Thyroid gland (tissue), 4 donors: ENCODE results near the gene C6orf141. TPM values are rescaled to one million over a fixed set of nuclear protein-coding genes. Genes with fewer than 3 reads are reported as not detected.

Source experiments
- DNase-seq, 2 donors: peaks; one replicate each; pipeline ENCODE4 v3.0.0-alpha.2; 2019
- H3K27ac ChIP-seq, 3 donors: fragments of 200-600 bp; sonication (generic); 1 replicate in 2 of 3; 2 replicates in 1 of 3; pipeline ENCODE4 v1.5.1; 2016 to 2019; ENCODE audit warnings: mild to moderate bottlenecking in 1 of 3, moderate library complexity in 1 of 3
- H3K27me3 ChIP-seq: fragments of 200-600 bp; sonication (generic); one replicate; pipeline ENCODE4 v1.5.1; 2019
- H3K36me3 ChIP-seq, 2 donors: fragments of 200-600 bp; sonication (generic); one replicate each; pipeline ENCODE4 v1.5.1; 2016 to 2019
- H3K4me1 ChIP-seq, 2 donors: fragments of 200-600 bp; sonication (generic); one replicate each; pipeline ENCODE4 v1.5.1; 2017 to 2019
- H3K4me3 ChIP-seq, 3 donors: fragments of 200-600 bp; sonication (generic); replicated peaks in 1 of 3; 1 replicate in 2 of 3; 2 replicates in 1 of 3; pipeline ENCODE4 v1.5.1; 2016; ENCODE audit warnings: mild to moderate bottlenecking in 1 of 3
- H3K9me3 ChIP-seq: fragments of 200-600 bp; sonication (generic); one replicate; pipeline ENCODE4 v1.5.1; 2017
- CTCF ChIP-seq, 6 experiments: fragments of 200-600 bp in 3 of 6; fragments of 450-650 bp in 3 of 6; sonication (generic) in 3 of 6; IDR thresholded peaks; one replicate each; pipeline ENCODE4 v1.5.1; 2016 to 2019; ENCODE audit warnings: antibody characterized with exemption in 6 of 6, mild to moderate bottlenecking in 2 of 6, inconsistent platforms in 1 of 6, moderate library complexity in 1 of 6
- POLR2A ChIP-seq, 2 donors: fragments of 450-650 bp; IDR thresholded peaks; one replicate each; pipeline ENCODE4 v1.6.1; 2017; ENCODE audit warnings: antibody characterized with exemption in 2 of 2, mild to moderate bottlenecking in 2 of 2, moderate library complexity in 1 of 2
- WGBS, 2 donors: methylation state at CpG; one replicate each; pipeline ENCODE4 v1.1.5; 2017; 5-methylcytosine and 5-hydroxymethylcytosine counted together
- intact Hi-C: fragments of 100-400 bp; cut with DNase I; formaldehyde crosslinking; loops from one replicate; pipeline ENCODE4 v1.15.1; 2023
- total RNA-seq, 4 donors: library from RNA; depleted of rRNA; stranded (reverse); fragments of >200 nt; gene quantifications; one replicate each; pipeline ENCODE4 v1.2.3, GENCODE V29; 2016

C6orf141 gene
- total RNA-seq, 4 donors from 2014 or later: 7.4 to 19.8 (median 11.3) TPM

GRCh38 chr6:49535795-49536194 lies 14.7 kb upstream of the C6orf141 start:
- no peak for DNase-seq
- H3K9me3 ChIP-seq: no peaks in the 10 kb centered on the region
- H3K27me3 ChIP-seq: no peaks in the 10 kb centered on the region
- no peaks in the 10 kb centered on the region for H3K4me1 ChIP-seq
- intact Hi-C loops: loop anchor here (10.0 kb wide), 2 partner anchors 79 to 319 kb away; no protein-coding TSS in a partner anchor
- no peak overlapping the region for H3K4me3 ChIP-seq
- no peak overlapping the region for H3K27ac ChIP-seq
- no peak for TF ChIP-seq POLR2A (IDR thresholded peaks at IDR 0.05)
- TF ChIP-seq CTCF (IDR thresholded peaks at IDR 0.05): no peak
- H3K36me3 ChIP-seq: no peaks in the 10 kb centered on the region
- WGBS, 2 donors: 82 to 89% methylated on average over 5 of the region's 5 CpGs

GRCh38 chr6:49539102-49539501 lies 11.4 kb upstream of the C6orf141 start:
- Histone ChIP-seq H3K9me3 (no peaks in the 10 kb centered on the region), H3K27ac (no peak overlapping the region), H3K36me3 (no peaks in the 10 kb centered on the region), H3K4me1 (no peaks in the 10 kb centered on the region), H3K4me3 (no peak overlapping the region), H3K27me3 (no peaks in the 10 kb centered on the region)
- no peak for DNase-seq
- intact Hi-C loops: loop anchor here (10.0 kb wide), 2 partner anchors 76 to 316 kb away; no protein-coding TSS in a partner anchor
- TF ChIP-seq POLR2A (IDR thresholded peaks at IDR 0.05) (no peak), CTCF (IDR thresholded peaks at IDR 0.05) (no peak)
- 92 to 99% methylated on average over 3 of the region's 3 CpGs for WGBS, 2 donors

DNA sequence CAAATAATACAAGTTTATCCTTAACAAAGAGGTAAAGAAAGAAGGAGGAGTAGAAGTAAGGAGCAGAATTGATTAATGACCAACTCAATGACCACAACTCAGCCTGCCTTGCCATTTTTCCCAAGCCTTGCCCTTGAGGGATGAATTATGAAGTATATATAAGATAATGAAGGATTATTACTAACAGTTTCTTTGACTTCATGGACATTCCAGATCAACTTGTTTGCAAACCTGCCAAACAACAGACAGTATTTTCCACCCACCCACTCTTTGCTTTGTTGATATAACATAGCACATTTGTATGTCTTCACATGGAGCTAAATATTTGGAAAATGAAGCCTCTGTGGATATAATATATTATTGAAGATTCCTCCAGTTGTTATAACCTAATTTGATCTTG lies 9.9 kb upstream of the C6orf141 start:
- no peak for DNase-seq
- no peak for TF ChIP-seq CTCF (IDR thresholded peaks at IDR 0.05)
- TF ChIP-seq POLR2A (IDR thresholded peaks at IDR 0.05): no peak

DNA sequence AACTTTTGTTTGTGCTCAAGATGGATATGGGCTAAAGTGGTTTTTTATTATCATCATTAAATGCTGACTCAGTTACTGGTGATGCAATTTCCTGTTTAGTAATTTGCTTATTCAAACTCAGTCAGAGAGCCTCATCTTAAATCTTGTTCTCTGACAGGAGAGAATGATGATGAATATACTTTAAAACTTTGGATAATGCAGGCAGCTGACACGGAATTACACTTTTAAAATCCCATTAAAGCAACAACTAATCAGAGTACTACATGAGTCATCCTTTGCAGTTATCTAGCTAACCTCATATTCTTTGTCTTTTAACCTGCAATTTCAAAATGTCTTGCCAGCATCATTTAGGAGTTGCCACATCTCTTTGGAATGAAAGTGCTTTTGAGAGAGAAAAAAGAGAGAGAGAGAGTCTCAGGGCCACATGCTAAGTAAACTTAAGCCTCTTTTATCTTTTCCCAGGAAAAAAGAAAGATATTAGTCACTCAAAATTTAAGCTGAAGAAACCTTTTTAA lies 9.2 kb upstream of the C6orf141 start:
- Histone ChIP-seq H3K4me3 (no peak overlapping the region), H3K27ac (no peak overlapping the region), H3K9me3 (no peaks in the 10 kb centered on the region), H3K27me3 (no peaks in the 10 kb centered on the region), H3K4me1 (no peaks in the 10 kb centered on the region), H3K36me3 (no peaks in the 10 kb centered on the region)
- no peak for DNase-seq
- 51% methylated on average over 1 of the region's 1 CpG for WGBS, 2 donors
- TF ChIP-seq POLR2A (IDR thresholded peaks at IDR 0.05): no peak
- TF ChIP-seq CTCF (IDR thresholded peaks at IDR 0.05): no peak
- intact Hi-C loops: no loop called here

More for the DNA sequence above, 9.9 kb upstream of the C6orf141 start:
- Histone ChIP-seq H3K36me3 (no peaks in the 10 kb centered on the region), H3K27me3 (no peaks in the 10 kb centered on the region), H3K4me3 (no peak overlapping the region), H3K27ac (no peak overlapping the region), H3K4me1 (no peaks in the 10 kb centered on the region), H3K9me3 (no peaks in the 10 kb centered on the region)
- intact Hi-C loops: no loop called here

- Histone ChIP-seq H3K9me3 (no peaks in the 10 kb centered on the region), H3K4me1 (no peaks in the 10 kb centered on the region), H3K36me3 (no peaks in the 10 kb centered on the region), H3K27me3 (no peaks in the 10 kb centered on the region), H3K4me3 (no peak overlapping the region), H3K27ac (no peak overlapping the region)
- 57 to 77% methylated on average over 3 of the region's 3 CpGs for WGBS, 2 donors
- intact Hi-C loops: no loop called here
- DNase-seq: no peak
- TF ChIP-seq POLR2A (IDR thresholded peaks at IDR 0.05) (no peak), CTCF (IDR thresholded peaks at IDR 0.05) (no peak)
Measured at GRCh38 chr6:49541936-49542335, 8.5 kb upstream of the C6orf141 start.
